ENCODE data around the gene TPST1. TPM values are rescaled to one million over a fixed set of nuclear protein-coding genes. Genes with fewer than 3 reads are reported as not detected.

The TPST1 gene
- total RNA-seq, 4 donors from 2014 or later: 9.6 to 22.4 (median 14.4) TPM

- Histone ChIP-seq H3K4me1 (peaks cover 0 to 19% (median 11%) of the 10 kb centered on the region in 4 donors), H3K27ac (replicated peaks in 1 of 4) (no peak overlapping the region), H3K27me3 (no peaks in the 10 kb centered on the region), H3K4me3 (no peak overlapping the region), H3K9me3 (no peaks in the 10 kb centered on the region), H3K36me3 (no peaks in the 10 kb centered on the region)
- no peak for DNase-seq (ENCODE audit: extremely low spot score)
- 91% methylated on average over 5 of the region's 5 CpGs for WGBS
- intact Hi-C loops (cut with DNase I): no loop called here
- TF ChIP-seq POLR2A (IDR thresholded peaks at IDR 0.05; ENCODE audit: low read depth) (no peak), POLR2AphosphoS5 (IDR thresholded peaks at IDR 0.05) (no peak), EP300 (IDR thresholded peaks at IDR 0.05) (no peak)
- TF ChIP-seq, protein P1, sequence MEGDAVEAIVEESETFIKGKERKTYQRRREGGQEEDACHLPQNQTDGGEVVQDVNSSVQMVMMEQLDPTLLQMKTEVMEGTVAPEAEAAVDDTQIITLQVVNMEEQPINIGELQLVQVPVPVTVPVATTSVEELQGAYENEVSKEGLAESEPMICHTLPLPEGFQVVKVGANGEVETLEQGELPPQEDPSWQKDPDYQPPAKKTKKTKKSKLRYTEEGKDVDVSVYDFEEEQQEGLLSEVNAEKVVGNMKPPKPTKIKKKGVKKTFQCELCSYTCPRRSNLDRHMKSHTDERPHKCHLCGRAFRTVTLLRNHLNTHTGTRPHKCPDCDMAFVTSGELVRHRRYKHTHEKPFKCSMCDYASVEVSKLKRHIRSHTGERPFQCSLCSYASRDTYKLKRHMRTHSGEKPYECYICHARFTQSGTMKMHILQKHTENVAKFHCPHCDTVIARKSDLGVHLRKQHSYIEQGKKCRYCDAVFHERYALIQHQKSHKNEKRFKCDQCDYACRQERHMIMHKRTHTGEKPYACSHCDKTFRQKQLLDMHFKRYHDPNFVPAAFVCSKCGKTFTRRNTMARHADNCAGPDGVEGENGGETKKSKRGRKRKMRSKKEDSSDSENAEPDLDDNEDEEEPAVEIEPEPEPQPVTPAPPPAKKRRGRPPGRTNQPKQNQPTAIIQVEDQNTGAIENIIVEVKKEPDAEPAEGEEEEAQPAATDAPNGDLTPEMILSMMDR (IDR thresholded peaks at IDR 0.05): no peak
Measured at GRCh38 chr7:66307591-66308215, 102.6 kb downstream of the TPST1 start.

- Histone ChIP-seq H3K9me3 (no peaks in the 10 kb centered on the region), H3K4me1 (peaks cover 0 to 16% (median 5%) of the 10 kb centered on the region in 4 donors), H3K27ac (replicated peaks in 1 of 4) (no peak overlapping the region), H3K4me3 (no peak overlapping the region), H3K36me3 (no peaks in the 10 kb centered on the region), H3K27me3 (no peaks in the 10 kb centered on the region)
- 95% methylated on average over 3 of the region's 3 CpGs for WGBS
- DNase-seq (ENCODE audit: extremely low spot score): no peak
- TF ChIP-seq POLR2AphosphoS5 (IDR thresholded peaks at IDR 0.05): no peak
- TF ChIP-seq, protein P1 (IDR thresholded peaks at IDR 0.05): no peak
- TF ChIP-seq EP300 (IDR thresholded peaks at IDR 0.05): no peak
- TF ChIP-seq POLR2A (IDR thresholded peaks at IDR 0.05; ENCODE audit: low read depth): no peak
- intact Hi-C loops (cut with DNase I): no loop called here
Measured at GRCh38 chr7:66308411-66308810, 103.3 kb downstream of the TPST1 start.

GRCh38 chr7:66310620-66311019 lies 105.5 kb downstream of the TPST1 start:
- intact Hi-C loops (cut with DNase I): no loop called here
- WGBS: 95% methylated on average over 2 of the region's 2 CpGs
- Histone ChIP-seq H3K27ac (replicated peaks in 1 of 4) (no peak overlapping the region), H3K4me3 (no peak overlapping the region), H3K9me3 (no peaks in the 10 kb centered on the region), H3K4me1 (peaks cover 0 to 12% (median 0%) of the 10 kb centered on the region in 4 donors), H3K36me3 (no peaks in the 10 kb centered on the region), H3K27me3 (no peaks in the 10 kb centered on the region)
- DNase-seq (ENCODE audit: extremely low spot score): no peak
- no peak for TF ChIP-seq POLR2A (IDR thresholded peaks at IDR 0.05; ENCODE audit: low read depth)
- TF ChIP-seq POLR2AphosphoS5 (IDR thresholded peaks at IDR 0.05): no peak
- TF ChIP-seq, protein P1 (IDR thresholded peaks at IDR 0.05): no peak
- TF ChIP-seq EP300 (IDR thresholded peaks at IDR 0.05): no peak

DNA sequence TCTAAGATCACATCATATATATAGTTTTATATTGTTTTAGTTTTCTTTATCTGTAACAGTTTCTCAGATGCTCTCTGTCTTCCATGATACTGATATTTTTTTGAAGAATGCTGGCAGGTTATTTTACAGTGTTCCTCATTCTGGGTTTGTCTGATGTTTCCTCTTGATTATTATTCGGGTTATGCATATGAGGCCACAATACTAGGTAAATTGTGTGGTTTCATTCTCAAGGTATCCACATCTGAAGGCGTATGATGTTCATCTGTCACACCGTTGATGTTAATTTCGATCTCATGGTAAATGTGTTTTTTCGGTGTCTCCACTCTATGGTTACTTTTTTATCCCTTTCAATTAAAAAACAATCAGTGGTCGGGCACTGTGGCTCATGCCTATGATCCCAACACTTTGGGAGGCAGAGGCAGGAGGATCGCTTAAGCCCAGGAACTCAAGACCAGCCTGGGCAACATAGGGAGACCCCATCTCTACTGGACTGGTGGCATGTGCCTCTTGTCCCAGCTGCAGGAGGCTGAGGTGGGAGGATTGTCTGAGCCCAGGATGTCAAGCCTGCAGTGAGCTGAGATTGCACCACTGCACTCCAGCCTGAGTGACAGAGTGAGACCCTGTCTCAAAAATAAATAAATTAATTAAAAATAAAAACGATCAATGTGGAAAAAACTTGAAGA lies 108.9 kb downstream of the TPST1 start:
- peaks cover 0 to 5% (median 0%) of the 10 kb centered on the region in 4 donors for H3K4me1 ChIP-seq

More for the DNA sequence above, 108.9 kb downstream of the TPST1 start:
- Histone ChIP-seq H3K4me3 (no peak overlapping the region), H3K27ac (replicated peaks in 1 of 4) (no peak overlapping the region), H3K27me3 (no peaks in the 10 kb centered on the region), H3K36me3 (no peaks in the 10 kb centered on the region), H3K9me3 (no peaks in the 10 kb centered on the region)
- TF ChIP-seq EP300 (IDR thresholded peaks at IDR 0.05) (no peak), POLR2AphosphoS5 (IDR thresholded peaks at IDR 0.05) (no peak), POLR2A (IDR thresholded peaks at IDR 0.05; ENCODE audit: low read depth) (no peak)
- TF ChIP-seq, protein P1 (IDR thresholded peaks at IDR 0.05): no peak
- no peak for DNase-seq (ENCODE audit: extremely low spot score)
- WGBS: 87% methylated on average over 8 of the region's 8 CpGs
- intact Hi-C loops (cut with DNase I): no loop called here
